ENCODE measurements around the gene DNPH1.

- TF ChIP-seq EP300 (IDR thresholded peaks at IDR 0.05; ENCODE audit: borderline replicate concordance) (no peak), TCF12 (IDR thresholded peaks at IDR 0.05; ENCODE audit: low read depth) (no peak), REST (IDR thresholded peaks at IDR 0.05; ENCODE audit: low read depth) (no peak), CREB1 (IDR thresholded peaks at IDR 0.05; ENCODE audit: low read depth) (no peak), EGR1 (IDR thresholded peaks at IDR 0.05) (no peak), TAF1 (IDR thresholded peaks at IDR 0.05; ENCODE audit: low read depth) (no peak), CEBPB (IDR thresholded peaks at IDR 0.05) (no peak)
Observed at GRCh38 chr6:43271944-43272343, 42.7 kb upstream of the DNPH1 start.
